ENCODE data around the gene ANKRD13D.

DNA sequence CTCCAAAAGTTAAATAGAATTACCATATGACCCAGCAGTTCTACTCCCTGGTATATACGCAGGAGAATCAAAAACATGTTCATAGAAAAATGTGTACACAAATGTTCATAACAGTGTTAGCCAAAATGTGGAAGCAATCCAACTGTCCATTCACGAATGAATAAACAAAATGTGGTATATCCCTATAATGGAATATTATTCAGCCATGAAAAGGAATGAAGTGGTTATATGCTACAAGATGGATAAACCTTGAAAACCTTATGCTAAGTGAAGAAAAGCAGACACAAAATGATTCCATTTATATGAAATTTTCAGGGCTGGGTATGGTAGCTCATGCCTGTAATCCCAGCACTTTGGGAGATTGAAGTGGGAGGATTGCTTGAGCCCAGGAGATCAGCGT lies 48.2 kb downstream of the ANKRD13D start:
- TF ChIP-seq, protein P1, sequence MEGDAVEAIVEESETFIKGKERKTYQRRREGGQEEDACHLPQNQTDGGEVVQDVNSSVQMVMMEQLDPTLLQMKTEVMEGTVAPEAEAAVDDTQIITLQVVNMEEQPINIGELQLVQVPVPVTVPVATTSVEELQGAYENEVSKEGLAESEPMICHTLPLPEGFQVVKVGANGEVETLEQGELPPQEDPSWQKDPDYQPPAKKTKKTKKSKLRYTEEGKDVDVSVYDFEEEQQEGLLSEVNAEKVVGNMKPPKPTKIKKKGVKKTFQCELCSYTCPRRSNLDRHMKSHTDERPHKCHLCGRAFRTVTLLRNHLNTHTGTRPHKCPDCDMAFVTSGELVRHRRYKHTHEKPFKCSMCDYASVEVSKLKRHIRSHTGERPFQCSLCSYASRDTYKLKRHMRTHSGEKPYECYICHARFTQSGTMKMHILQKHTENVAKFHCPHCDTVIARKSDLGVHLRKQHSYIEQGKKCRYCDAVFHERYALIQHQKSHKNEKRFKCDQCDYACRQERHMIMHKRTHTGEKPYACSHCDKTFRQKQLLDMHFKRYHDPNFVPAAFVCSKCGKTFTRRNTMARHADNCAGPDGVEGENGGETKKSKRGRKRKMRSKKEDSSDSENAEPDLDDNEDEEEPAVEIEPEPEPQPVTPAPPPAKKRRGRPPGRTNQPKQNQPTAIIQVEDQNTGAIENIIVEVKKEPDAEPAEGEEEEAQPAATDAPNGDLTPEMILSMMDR (conservative IDR thresholded peaks at IDR 0.05) = no peak
- TF ChIP-seq EZH2 (IDR thresholded peaks at IDR 0.05; ENCODE audit: low read depth) = no peak

Data from PC-9 (cell line).